ENCODE measurements around the gene PML.
"Not testable (repeated sequence)": the region's sequence is repeated elsewhere in the genome, so short reads cannot be mapped to it uniquely, and the experiment has no call there.

Gene PML

DNA sequence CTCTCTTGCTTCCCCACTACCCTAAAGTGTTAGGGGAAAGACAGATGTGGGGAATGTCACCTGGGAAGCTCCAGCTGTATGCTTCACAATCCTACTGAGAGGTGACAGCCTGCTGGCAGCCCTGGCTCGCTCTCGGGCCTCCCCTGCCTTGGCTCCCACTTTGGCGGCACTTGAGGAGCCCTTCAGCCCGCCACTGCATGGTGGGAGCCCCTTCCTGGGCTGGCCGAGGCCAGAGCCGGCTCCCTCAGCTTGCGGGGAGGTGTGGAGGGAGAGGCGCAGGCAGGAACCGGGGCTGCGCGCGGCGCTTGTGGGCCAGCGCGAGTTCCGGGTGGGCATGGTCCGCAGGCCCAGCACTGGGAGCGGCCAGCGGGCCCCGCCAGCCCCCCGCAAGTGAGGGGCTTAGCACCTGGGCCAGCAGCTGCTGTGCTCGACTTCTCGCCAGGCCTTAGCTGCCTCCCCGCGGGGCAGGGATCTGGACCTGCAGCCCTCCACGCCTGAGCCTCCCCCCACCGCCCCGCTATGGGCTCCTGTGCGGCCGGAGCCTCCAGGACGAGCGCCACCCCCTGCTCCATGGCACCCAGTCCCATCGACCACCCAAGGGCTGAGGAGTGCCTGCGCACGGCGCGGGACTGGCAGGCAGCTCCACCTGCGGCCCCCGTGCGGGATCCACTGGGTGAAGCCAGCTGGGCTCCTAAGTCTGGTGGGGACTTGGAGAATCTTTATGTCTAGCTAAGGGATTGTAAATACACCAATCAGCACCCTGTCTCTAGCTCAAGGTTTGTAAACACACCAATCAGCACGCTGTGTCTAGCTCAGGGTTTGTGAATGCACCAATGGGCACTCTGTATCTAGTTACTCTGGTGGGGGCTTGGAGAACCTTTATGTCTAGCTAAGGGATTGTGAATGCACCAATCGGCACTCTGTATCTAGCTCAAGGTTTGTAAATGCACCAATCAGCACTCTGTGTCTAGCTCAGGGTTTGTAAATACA lies 58.0 kb downstream of the PML start:
- WGBS, 2 experiments (ENCODE audit: insufficient coverage in 2 of 2), result 89 to 90% methylated on average over 27 to 29 of the region's 42 CpGs
- not testable (repeated sequence) for H3K4me1 ChIP-seq (ENCODE audit: control insufficient read depth, insufficient read depth, low read length, poor library complexity, severe bottlenecking); H3K36me3 ChIP-seq (ENCODE audit: control insufficient read depth, insufficient read depth, low read length); H3K4me3 ChIP-seq (ENCODE audit: extremely low read depth, insufficient read depth, low read length, poor library complexity, severe bottlenecking); H3K9me3 ChIP-seq (ENCODE audit: control insufficient read depth, low read length); H3K27ac ChIP-seq (ENCODE audit: low read depth, low read length, severe bottlenecking)

GRCh38 chr15:74053517-74053916 lies 59.0 kb downstream of the PML start:
- Histone ChIP-seq H3K4me1 (ENCODE audit: control insufficient read depth, insufficient read depth, low read length, poor library complexity, severe bottlenecking) (peaks cover 3% of the 10 kb centered on the region), H3K9me3 (ENCODE audit: control insufficient read depth, low read length) (no peaks in the 10 kb centered on the region), H3K36me3 (ENCODE audit: control insufficient read depth, insufficient read depth, low read length) (no peaks in the 10 kb centered on the region), H3K27ac (ENCODE audit: low read depth, low read length, severe bottlenecking) (no peak overlapping the region), H3K4me3 (ENCODE audit: extremely low read depth, insufficient read depth, low read length, poor library complexity, severe bottlenecking) (no peak overlapping the region)
- WGBS, 2 experiments (ENCODE audit: insufficient coverage in 2 of 2), result 90 to 95% methylated on average over 10 to 15 of the region's 15 CpGs

DNA sequence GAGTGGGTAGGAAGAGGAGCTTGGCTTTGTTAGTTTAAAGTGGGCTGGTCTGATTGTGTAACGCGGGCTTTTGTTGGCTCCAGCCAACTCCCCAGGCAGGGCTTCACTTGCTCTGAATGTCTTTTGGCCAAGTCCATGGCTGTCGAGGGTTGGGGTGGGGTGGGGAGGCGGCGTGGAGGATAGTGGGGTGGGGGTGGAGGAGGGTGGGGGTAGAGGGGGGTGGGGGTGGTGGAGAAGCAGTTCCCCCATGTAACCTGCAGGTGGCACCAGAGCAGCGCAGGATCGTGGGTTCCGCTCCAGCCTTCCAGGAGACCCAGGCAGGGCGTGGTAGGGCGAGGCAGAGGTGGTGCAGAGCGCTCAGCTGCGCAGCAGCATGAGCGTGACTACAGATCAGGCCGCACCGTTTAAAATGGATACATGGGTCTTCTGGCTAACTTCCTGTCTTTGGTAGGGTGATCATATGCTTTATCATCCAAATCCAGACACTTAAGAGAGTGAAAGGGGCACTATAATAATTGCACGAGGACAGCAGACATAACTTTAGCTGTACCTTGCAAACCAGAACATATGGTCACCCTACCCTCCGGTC lies 59.5 kb downstream of the PML start:
- H3K4me3 ChIP-seq (ENCODE audit: extremely low read depth, insufficient read depth, low read length, poor library complexity, severe bottlenecking), result no peak overlapping the region
- peaks cover 3% of the 10 kb centered on the region for H3K4me1 ChIP-seq (ENCODE audit: control insufficient read depth, insufficient read depth, low read length, poor library complexity, severe bottlenecking)
- H3K9me3 ChIP-seq (ENCODE audit: control insufficient read depth, low read length), result no peaks in the 10 kb centered on the region
- no peak overlapping the region for H3K27ac ChIP-seq (ENCODE audit: low read depth, low read length, severe bottlenecking)
- H3K36me3 ChIP-seq (ENCODE audit: control insufficient read depth, insufficient read depth, low read length), result no peaks in the 10 kb centered on the region
- WGBS, 2 experiments (ENCODE audit: insufficient coverage in 2 of 2), result 26 to 30% methylated on average over 6 to 7 of the region's 17 CpGs

- Histone ChIP-seq H3K4me3 (ENCODE audit: extremely low read depth, insufficient read depth, low read length, poor library complexity, severe bottlenecking) (no peak overlapping the region), H3K36me3 (ENCODE audit: control insufficient read depth, insufficient read depth, low read length) (no peaks in the 10 kb centered on the region), H3K4me1 (ENCODE audit: control insufficient read depth, insufficient read depth, low read length, poor library complexity, severe bottlenecking) (peaks cover 3% of the 10 kb centered on the region), H3K9me3 (ENCODE audit: control insufficient read depth, low read length) (no peaks in the 10 kb centered on the region), H3K27ac (ENCODE audit: low read depth, low read length, severe bottlenecking) (no peak overlapping the region)
- WGBS, 2 experiments (ENCODE audit: insufficient coverage in 2 of 2), result 94% methylated on average over 2 of the region's 2 CpGs; no CpG with 5 or more reads in 1 of the 2 experiments
Measured at GRCh38 chr15:74055804-74056203, 61.3 kb downstream of the PML start.

DNA sequence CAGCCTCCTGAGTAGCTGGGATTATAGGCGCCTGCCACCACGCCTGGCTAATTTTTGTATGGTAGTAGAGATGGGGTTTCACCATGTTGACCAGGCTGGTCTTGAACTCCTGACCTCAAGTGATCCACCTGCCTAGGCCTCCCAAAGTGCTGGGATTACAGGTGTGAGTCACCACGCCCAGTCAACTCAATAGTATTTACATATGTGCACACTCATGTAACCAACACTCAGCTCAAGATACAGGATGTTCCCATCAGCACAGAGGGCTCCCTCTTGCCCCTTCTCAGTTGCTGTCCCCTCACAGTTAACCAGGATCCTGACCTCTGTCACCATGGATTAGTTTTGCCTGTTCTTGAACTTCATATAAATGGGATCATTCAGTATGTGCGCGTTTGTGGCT lies 61.8 kb downstream of the PML start:
- not testable (repeated sequence) for H3K4me3 ChIP-seq (ENCODE audit: extremely low read depth, insufficient read depth, low read length, poor library complexity, severe bottlenecking); H3K27ac ChIP-seq (ENCODE audit: low read depth, low read length, severe bottlenecking)
- 94 to 100% methylated on average over 3 to 5 of the region's 5 CpGs for WGBS, 2 experiments (ENCODE audit: insufficient coverage in 2 of 2)

DNA sequence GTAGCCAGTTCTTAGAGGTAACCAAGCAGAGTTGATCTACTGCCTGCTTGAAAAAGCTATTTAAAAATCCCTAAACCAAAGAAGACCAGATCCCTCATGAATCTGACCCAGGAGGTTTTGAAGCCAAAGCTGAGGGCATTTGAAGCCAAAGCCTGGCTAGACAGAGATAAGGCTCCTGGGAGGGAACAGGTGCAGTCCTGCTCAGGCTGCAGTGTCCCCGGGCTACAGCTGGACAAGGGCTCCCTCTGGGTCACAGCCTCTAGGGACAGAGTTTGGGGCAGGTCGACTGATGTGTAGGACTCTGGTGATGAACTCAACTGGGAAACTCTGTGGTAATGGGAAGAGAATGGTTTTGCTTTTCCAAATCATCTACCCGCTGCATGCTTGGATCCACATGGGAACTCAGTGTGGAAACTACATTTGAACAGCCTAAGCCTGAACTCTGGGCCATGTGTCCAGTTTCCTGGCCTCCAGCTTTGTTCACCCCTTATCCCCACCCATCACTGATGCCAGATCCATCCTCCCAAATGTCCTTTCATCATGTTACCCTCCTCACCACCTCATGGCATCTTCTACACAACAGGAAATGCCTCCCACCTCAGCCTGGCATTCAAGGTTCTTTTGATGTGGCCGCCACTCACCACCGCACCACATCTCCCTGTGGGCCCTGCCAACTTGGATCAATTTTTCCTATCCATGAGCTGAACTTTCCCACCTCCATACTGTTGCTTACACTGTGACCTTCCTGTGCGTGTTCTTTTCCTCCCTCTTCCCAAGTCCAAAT lies 64.7 kb downstream of the PML start:
- not testable (repeated sequence) for H3K27ac ChIP-seq (ENCODE audit: low read depth, low read length, severe bottlenecking); H3K36me3 ChIP-seq (ENCODE audit: control insufficient read depth, insufficient read depth, low read length); H3K4me3 ChIP-seq (ENCODE audit: extremely low read depth, insufficient read depth, low read length, poor library complexity, severe bottlenecking); H3K4me1 ChIP-seq (ENCODE audit: control insufficient read depth, insufficient read depth, low read length, poor library complexity, severe bottlenecking); H3K9me3 ChIP-seq (ENCODE audit: control insufficient read depth, low read length)
- 87 to 97% methylated on average over 4 to 6 of the region's 6 CpGs for WGBS, 2 experiments (ENCODE audit: insufficient coverage in 2 of 2)

More for the DNA sequence above, 61.8 kb downstream of the PML start:
- not testable (repeated sequence) for H3K9me3 ChIP-seq (ENCODE audit: control insufficient read depth, low read length); H3K36me3 ChIP-seq (ENCODE audit: control insufficient read depth, insufficient read depth, low read length); H3K4me1 ChIP-seq (ENCODE audit: control insufficient read depth, insufficient read depth, low read length, poor library complexity, severe bottlenecking)

DNA sequence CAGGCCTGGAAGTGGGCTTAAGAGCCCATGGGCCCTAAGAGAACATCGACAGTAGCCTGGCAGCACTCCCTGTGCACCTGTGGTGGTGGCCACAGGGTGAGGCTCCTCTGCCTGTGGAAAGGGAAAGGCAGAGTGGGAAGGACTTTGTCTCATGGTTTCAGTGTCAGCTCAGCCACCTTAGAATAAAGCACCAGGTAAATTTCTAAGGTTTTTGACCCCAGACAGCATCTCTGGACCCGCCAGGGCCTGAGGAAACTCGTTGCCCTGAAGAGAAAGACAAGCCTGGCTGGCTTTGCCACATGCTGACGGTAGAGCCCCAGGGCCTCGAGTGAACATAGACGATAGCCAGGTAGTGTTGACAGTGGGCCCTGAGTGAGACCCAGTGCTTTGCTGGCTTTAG lies 65.7 kb downstream of the PML start:
- Histone ChIP-seq H3K4me1 (ENCODE audit: control insufficient read depth, insufficient read depth, low read length, poor library complexity, severe bottlenecking) (no peaks in the 10 kb centered on the region), H3K36me3 (ENCODE audit: control insufficient read depth, insufficient read depth, low read length) (no peaks in the 10 kb centered on the region), H3K27ac (ENCODE audit: low read depth, low read length, severe bottlenecking) (no peak overlapping the region), H3K4me3 (ENCODE audit: extremely low read depth, insufficient read depth, low read length, poor library complexity, severe bottlenecking) (no peak overlapping the region), H3K9me3 (ENCODE audit: control insufficient read depth, low read length) (no peaks in the 10 kb centered on the region)
- WGBS, 2 experiments (ENCODE audit: insufficient coverage in 2 of 2), result 69 to 89% methylated on average over 5 to 6 of the region's 6 CpGs

DNA sequence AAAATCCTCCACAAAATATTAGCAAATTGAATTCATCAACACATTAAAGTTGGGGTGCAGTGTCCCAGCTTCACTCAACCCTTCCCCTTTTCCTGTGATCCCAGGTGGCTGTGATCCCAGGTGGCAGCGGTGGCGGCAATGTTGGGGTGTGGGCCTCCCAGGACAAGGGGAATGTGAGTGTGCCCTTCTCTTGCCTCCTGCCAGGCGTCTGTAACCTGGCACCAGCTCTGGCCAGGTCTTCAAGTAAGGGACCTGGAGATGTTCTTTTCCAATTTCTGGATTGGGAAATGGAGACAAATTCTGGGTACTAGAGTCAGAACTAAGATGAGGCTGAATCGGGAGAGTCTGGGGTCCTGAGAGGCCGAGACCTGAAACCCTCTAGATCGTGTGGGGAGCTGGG lies 67.7 kb downstream of the PML start:
- Histone ChIP-seq H3K4me3 (ENCODE audit: extremely low read depth, insufficient read depth, low read length, poor library complexity, severe bottlenecking) (no peak overlapping the region), H3K27ac (ENCODE audit: low read depth, low read length, severe bottlenecking) (no peak overlapping the region), H3K4me1 (ENCODE audit: control insufficient read depth, insufficient read depth, low read length, poor library complexity, severe bottlenecking) (no peaks in the 10 kb centered on the region), H3K9me3 (ENCODE audit: control insufficient read depth, low read length) (no peaks in the 10 kb centered on the region), H3K36me3 (ENCODE audit: control insufficient read depth, insufficient read depth, low read length) (no peaks in the 10 kb centered on the region)
- 96% methylated on average over 3 to 6 of the region's 6 CpGs for WGBS, 2 experiments (ENCODE audit: insufficient coverage in 2 of 2)

DNA sequence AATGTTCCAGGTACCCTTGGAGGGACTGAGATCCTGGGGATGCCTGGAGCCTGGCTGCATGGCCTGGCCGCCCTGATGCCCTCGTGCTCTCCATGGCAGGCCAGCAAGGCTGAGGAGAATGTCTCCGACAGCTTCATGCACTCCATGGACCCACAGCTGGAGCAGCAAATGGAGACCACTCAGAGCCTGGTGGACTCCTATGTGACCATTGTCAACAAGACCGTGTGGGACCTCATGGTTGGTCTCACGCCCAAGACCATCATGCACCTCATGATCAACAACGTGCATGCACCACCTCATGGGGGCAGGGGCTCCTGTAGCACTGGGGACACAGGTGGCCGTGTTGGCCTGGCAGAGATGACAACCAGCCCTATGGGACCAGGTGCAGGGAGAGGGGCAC lies 68.2 kb downstream of the PML start:
- no peak overlapping the region for H3K4me3 ChIP-seq (ENCODE audit: extremely low read depth, insufficient read depth, low read length, poor library complexity, severe bottlenecking)
- H3K36me3 ChIP-seq (ENCODE audit: control insufficient read depth, insufficient read depth, low read length), result no peaks in the 10 kb centered on the region
- H3K4me1 ChIP-seq (ENCODE audit: control insufficient read depth, insufficient read depth, low read length, poor library complexity, severe bottlenecking), result no peaks in the 10 kb centered on the region
- 92 to 94% methylated on average over 7 of the region's 7 CpGs for WGBS, 2 experiments (ENCODE audit: insufficient coverage in 2 of 2)
- H3K27ac ChIP-seq (ENCODE audit: low read depth, low read length, severe bottlenecking), result no peak overlapping the region
- no peaks in the 10 kb centered on the region for H3K9me3 ChIP-seq (ENCODE audit: control insufficient read depth, low read length)

DNA sequence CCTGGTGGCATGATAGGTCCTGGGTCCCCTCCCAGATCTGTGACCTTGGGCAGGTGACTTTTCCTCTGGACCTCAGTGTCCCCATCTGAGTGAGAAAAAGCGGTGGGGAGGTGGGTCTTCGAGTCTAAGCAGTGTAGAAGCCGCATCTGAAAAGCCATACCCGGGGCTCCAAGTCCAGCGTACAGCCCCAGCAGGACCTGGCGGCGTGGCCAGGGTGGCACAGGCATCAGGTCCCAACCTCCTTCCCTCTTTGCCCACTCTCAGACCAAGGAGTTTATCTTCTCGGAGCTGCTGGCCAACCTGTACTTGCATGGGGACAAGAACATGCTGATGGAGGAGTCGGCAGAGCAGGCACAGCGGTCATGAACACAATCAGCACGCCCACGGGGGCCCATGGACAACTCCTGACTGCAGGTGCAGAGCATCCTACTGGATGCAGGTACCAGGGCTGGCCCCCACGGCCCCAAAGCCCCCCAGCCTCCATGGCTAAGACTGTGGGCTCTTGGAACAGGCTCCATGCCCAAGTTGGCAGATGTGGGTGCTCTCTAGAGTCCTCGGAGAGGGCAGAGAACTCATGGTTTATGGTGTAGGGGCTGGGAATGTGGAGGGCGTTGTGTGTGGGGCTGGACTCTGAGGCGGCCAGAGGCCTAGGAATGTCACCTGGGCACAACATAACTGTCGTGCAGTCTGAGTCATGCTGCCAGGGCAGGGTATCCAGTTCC lies 69.1 kb downstream of the PML start:
- H3K9me3 ChIP-seq (ENCODE audit: control insufficient read depth, low read length); H3K27ac ChIP-seq (ENCODE audit: low read depth, low read length, severe bottlenecking); H3K4me3 ChIP-seq (ENCODE audit: extremely low read depth, insufficient read depth, low read length, poor library complexity, severe bottlenecking); H3K4me1 ChIP-seq (ENCODE audit: control insufficient read depth, insufficient read depth, low read length, poor library complexity, severe bottlenecking); H3K36me3 ChIP-seq (ENCODE audit: control insufficient read depth, insufficient read depth, low read length): not testable (repeated sequence)
- 90 to 95% methylated on average over 5 to 6 of the region's 17 CpGs for WGBS, 2 experiments (ENCODE audit: insufficient coverage in 2 of 2)
